C4-2B (cell line): ENCODE measurements around the gene ZFP36L1.

Experiments used
- CTCF ChIP-seq: fragments of 450-650 bp; conservative IDR thresholded peaks from 2 replicates; pipeline ENCODE4 v1.5.1; 2017; ENCODE audit warnings: mild to moderate bottlenecking
- ZFX ChIP-seq: fragments of 450-650 bp; IDR thresholded peaks from 2 replicates; pipeline ENCODE4 v1.6.1; 2017

- no peak for TF ChIP-seq CTCF
- no peak for TF ChIP-seq ZFX
These were observed 12.3 kb downstream of the ZFP36L1 start for GRCh38 chr14:68780358-68781160.
